Ovary (tissue), 9 donors: ENCODE results near the gene SACM1L. TPM values are rescaled to one million over a fixed set of nuclear protein-coding genes. Genes with fewer than 3 reads are reported as not detected.

Source experiments
- DNase-seq, 5 donors: peaks; one replicate each; pipeline ENCODE4 v3.0.0-alpha.2; 2019 to 2020
- H3K27ac ChIP-seq, 2 donors: fragments of 200-600 bp; one replicate each; pipeline versions ENCODE4 v1.5.1 to v1.8.0; 2019 to 2022
- H3K27me3 ChIP-seq: fragments of 200-600 bp; one replicate; pipeline ENCODE4 v1.8.0; 2022
- H3K36me3 ChIP-seq: fragments of 200-600 bp; sonication (generic); one replicate; pipeline ENCODE4 v1.5.1; 2019
- H3K4me1 ChIP-seq: one replicate; pipeline ENCODE4 v1.8.1; 2013; ENCODE audit warnings: mild to moderate bottlenecking, moderate library complexity; ENCODE audit not compliant: insufficient read depth
- H3K4me3 ChIP-seq: fragments of 200-600 bp; sonication (generic); one replicate; pipeline ENCODE4 v1.5.1; 2017
- H3K9me3 ChIP-seq, 2 donors: fragments of 200-600 bp in 1 of 2; sonication (generic) in 1 of 2; one replicate each; pipeline versions ENCODE4 v1.5.1 to v1.8.1; 2013 to 2019; ENCODE audit warnings: mild to moderate bottlenecking in 1 of 2, moderate library complexity in 1 of 2
- CTCF ChIP-seq, 3 donors: fragments of 450-650 bp in 2 of 3; fragments of 200-600 bp in 1 of 3; IDR thresholded peaks; one replicate each; pipeline versions ENCODE4 v1.5.1 to v1.8.0; 2016 to 2022; ENCODE audit warnings: antibody characterized with exemption in 3 of 3, mild to moderate bottlenecking in 1 of 3
- EP300 ChIP-seq: sonication (generic); formaldehyde crosslinking; IDR thresholded peaks from one replicate; pipeline ENCODE4 v1.6.1; 2017; ENCODE audit warnings: antibody characterized with exemption
- POLR2A ChIP-seq: fragments of 450-650 bp; IDR thresholded peaks from one replicate; pipeline ENCODE4 v1.6.1; 2017; ENCODE audit warnings: antibody characterized with exemption, mild to moderate bottlenecking, moderate library complexity
- WGBS, 3 donors: extraction: QIAGEN DNeasy Blood & Tissue Kit in 1 of 3; methylation state at CpG; one replicate each; pipeline versions ENCODE4 v1.1.5 to v1.1.7; 2013 to 2017; 5-methylcytosine and 5-hydroxymethylcytosine counted together
- intact Hi-C, 4 donors: fragments of 100-400 bp; cut with DNase I; formaldehyde crosslinking; loops; one replicate each; pipeline versions ENCODE4 v1.11.0 to v1.15.1; 2022 to 2023
- polyA plus RNA-seq, 2 donors: library from polyadenylated mRNA; stranded (reverse); fragments of 200-250 nt in 1 of 2; fragments of 350-450 nt in 1 of 2; fragmentation: Illumina TruSeq in 1 of 2; extraction: RNeasy Lipid Tissue Mini Kit (QIAGEN cat#74804) in 1 of 2; gene quantifications; one replicate each; pipeline ENCODE4 v1.2.3, GENCODE V29; 2013 to 2014
- total RNA-seq, 7 donors: library from RNA; depleted of rRNA in 2 of 7; stranded (reverse); fragments of >200 nt in 2 of 7; fragmentation: NEBNext Ultra II Directional in 3 of 7; extraction: Animal tissue kit (Norgen Biotek cat#: 25700) in 3 of 7; gene quantifications; one replicate each; pipeline versions ENCODE4 v1.1.0 to v1.2.4, GENCODE V29; 2016 to 2023
- donor health status: DM: no; HTN: no; CAD: no; lungs with moderate emphysema.
- donor health status: DM: no; HTN: no; CAD: no.
- donor health status: Bipolar disorder and iron deficiency.
- donor health status: DM: yes; HTN: yes; CAD: no.
- donor health status: DM: no; HTN: no; CAD: no.
- donor health status: DM: yes; HTN: yes; CAD: no.

Gene SACM1L
- total and polyA plus RNA-seq, 9 donors: 19.0 to 47.3 (median 32.1) TPM

- intact Hi-C loops: no loop called here
- Histone ChIP-seq H3K27me3 (no peaks in the 10 kb centered on the region), H3K9me3 (no peaks in the 10 kb centered on the region), H3K36me3 (no peaks in the 10 kb centered on the region), H3K4me3 (no peak overlapping the region), H3K27ac (no peak overlapping the region), H3K4me1 (peaks cover 4% of the 10 kb centered on the region)
- DNase-seq: no peak
- 70 to 77% (median 73%) methylated on average over 6 of the region's 6 CpGs for WGBS, 3 donors
- TF ChIP-seq POLR2A: no peak
- no peak for TF ChIP-seq CTCF (IDR thresholded peaks at IDR 0.05)
- TF ChIP-seq EP300: no peak
Observed at GRCh38 chr3:45642731-45643152, 46.5 kb upstream of the SACM1L start.

GRCh38 chr3:45644063-45644790 lies 45.0 kb upstream of the SACM1L start:
- no peak for TF ChIP-seq CTCF (IDR thresholded peaks at IDR 0.05)
- TF ChIP-seq EP300: no peak
- no peak overlapping the region for H3K27ac ChIP-seq
- intact Hi-C loops: no loop called here
- no peak overlapping the region for H3K4me3 ChIP-seq
- WGBS, 3 donors: 40 to 51% (median 51%) methylated on average over 11 of the region's 11 CpGs
- H3K36me3 ChIP-seq: no peaks in the 10 kb centered on the region
- H3K9me3 ChIP-seq: no peaks in the 10 kb centered on the region
- H3K27me3 ChIP-seq: no peaks in the 10 kb centered on the region
- peaks cover 4% of the 10 kb centered on the region for H3K4me1 ChIP-seq
- no peak for DNase-seq

GRCh38 chr3:45644791-45645201 lies 44.4 kb upstream of the SACM1L start:
- Histone ChIP-seq H3K9me3 (no peaks in the 10 kb centered on the region), H3K4me3 (no peak overlapping the region), H3K27me3 (no peaks in the 10 kb centered on the region), H3K27ac (no peak overlapping the region), H3K36me3 (no peaks in the 10 kb centered on the region), H3K4me1 (peaks cover 4% of the 10 kb centered on the region)
- intact Hi-C loops: no loop called here
- TF ChIP-seq EP300: no peak
- no peak for TF ChIP-seq POLR2A
- no peak for TF ChIP-seq CTCF (IDR thresholded peaks at IDR 0.05)
- 51 to 72% (median 63%) methylated on average over 5 of the region's 5 CpGs for WGBS, 3 donors
- no peak for DNase-seq

- H3K4me1 ChIP-seq: peaks cover 4% of the 10 kb centered on the region
- TF ChIP-seq CTCF (IDR thresholded peaks at IDR 0.05) (no peak), EP300 (no peak), POLR2A (no peak)
- H3K36me3 ChIP-seq: no peaks in the 10 kb centered on the region
- DNase-seq: no peak
- H3K4me3 ChIP-seq: no peak overlapping the region
- H3K27me3 ChIP-seq: no peaks in the 10 kb centered on the region
- 89 to 95% (median 89%) methylated on average over 6 of the region's 6 CpGs for WGBS, 3 donors
- intact Hi-C loops: no loop called here
- no peaks in the 10 kb centered on the region for H3K9me3 ChIP-seq
- no peak overlapping the region for H3K27ac ChIP-seq
Observed at GRCh38 chr3:45646051-45646585, 43.1 kb upstream of the SACM1L start.
